AG09309 (cell line): ENCODE measurements around the gene FREY1.

Source experiments
- DNase-seq: peaks from one replicate; pipeline ENCODE4 v3.0.0-alpha.2; 2010; ENCODE audit warnings: low read depth
- H3K4me3 ChIP-seq: 2 replicates; pipeline ENCODE4 v1.5.1; 2011; ENCODE audit warnings: mild to moderate bottlenecking, low read depth, low read length, moderate library complexity; ENCODE audit not compliant: control insufficient read depth
- CTCF ChIP-seq: IDR thresholded peaks from 2 replicates; pipeline ENCODE4 v1.5.1; 2011; ENCODE audit warnings: mild to moderate bottlenecking, low read depth, low read length, inconsistent platforms; ENCODE audit not compliant: insufficient read depth, control insufficient read depth; ENCODE audit errors: missing control alignments

Gene FREY1

GRCh38 chr11:45880772-45881570, 26.1 kb downstream of the FREY1 start:
- no peak overlapping the region for H3K4me3 ChIP-seq
- TF ChIP-seq CTCF, result no peak
- no peak for DNase-seq

GRCh38 chr11:45879803-45880686, 27.0 kb downstream of the FREY1 start:
- no peak for TF ChIP-seq CTCF
- H3K4me3 ChIP-seq, result no peak overlapping the region
- DNase-seq, result no peak

GRCh38 chr11:45877845-45878244, 29.2 kb downstream of the FREY1 start:
- no peak overlapping the region for H3K4me3 ChIP-seq
- no peak for DNase-seq
- TF ChIP-seq CTCF, result no peak

GRCh38 chr11:45877221-45877620, 29.9 kb downstream of the FREY1 start:
- no peak for TF ChIP-seq CTCF
- no peak overlapping the region for H3K4me3 ChIP-seq
- DNase-seq, result no peak

- no peak overlapping the region for H3K4me3 ChIP-seq
- DNase-seq, result no peak
- TF ChIP-seq CTCF, result no peak
These were observed 30.7 kb downstream of the FREY1 start for GRCh38 chr11:45876401-45876800.

- peak; percentile 73 for DNase-seq
- H3K4me3 ChIP-seq, result no peak overlapping the region
- peak; percentile 88 for TF ChIP-seq CTCF
These were observed 34.3 kb downstream of the FREY1 start for GRCh38 chr11:45872651-45873356.
